Tibial artery (tissue), 4 donors: Measurements from ENCODE around the gene POLR1G.
A peak's percentile ranks its signal among the peaks of the same experiment; 100 is the strongest.

Experiments used
- DNase-seq, 2 donors: peaks; one replicate each; pipeline ENCODE4 v3.0.0-alpha.2; 2019
- H3K27ac ChIP-seq, 2 donors: fragments of 200-600 bp; sonication (generic) in 1 of 2; 1 replicate in 1 of 2; 2 replicates in 1 of 2; pipeline ENCODE4 v1.5.1; 2018 to 2019; ENCODE audit warnings: mild to moderate bottlenecking in 1 of 2
- H3K27me3 ChIP-seq, 2 donors: fragments of 200-600 bp; sonication (generic) in 1 of 2; one replicate each; pipeline versions ENCODE4 v1.5.1 to v1.6.0; 2016 to 2019
- H3K36me3 ChIP-seq, 3 donors: fragments of 200-600 bp; sonication (generic) in 2 of 3; one replicate each; pipeline ENCODE4 v1.5.1; 2016 to 2019; ENCODE audit warnings: mild to moderate bottlenecking in 2 of 3
- H3K4me1 ChIP-seq, 4 donors: fragments of 200-600 bp; sonication (generic) in 2 of 4; 1 replicate in 3 of 4; 2 replicates in 1 of 4; pipeline ENCODE4 v1.5.1; 2016 to 2019
- H3K4me3 ChIP-seq, 2 donors: fragments of 200-600 bp; sonication (generic) in 1 of 2; 1 replicate in 1 of 2; 2 replicates in 1 of 2; pipeline ENCODE4 v1.5.1; 2018 to 2019; ENCODE audit warnings: mild to moderate bottlenecking in 2 of 2
- H3K9me3 ChIP-seq, 3 donors: fragments of 200-600 bp; sonication (generic) in 1 of 3; one replicate each; pipeline ENCODE4 v1.5.1; 2016 to 2019
- intact Hi-C: fragments of 100-400 bp; cut with DNase I; formaldehyde crosslinking; loops from one replicate; pipeline ENCODE4 v1.15.0; 2023; ENCODE audit warnings: low total_unique reads
- TF ChIP-seq, protein P1 (sequence below), 2 experiments: fragments of 200-600 bp in 1 of 2; fragments of 450-650 bp in 1 of 2; IDR thresholded peaks; one replicate each; pipeline ENCODE4 v1.5.1; 2017 to 2019; ENCODE audit warnings: antibody characterized with exemption in 2 of 2, mild to moderate bottlenecking in 1 of 2, moderate library complexity in 1 of 2

POLR1G gene

DNA sequence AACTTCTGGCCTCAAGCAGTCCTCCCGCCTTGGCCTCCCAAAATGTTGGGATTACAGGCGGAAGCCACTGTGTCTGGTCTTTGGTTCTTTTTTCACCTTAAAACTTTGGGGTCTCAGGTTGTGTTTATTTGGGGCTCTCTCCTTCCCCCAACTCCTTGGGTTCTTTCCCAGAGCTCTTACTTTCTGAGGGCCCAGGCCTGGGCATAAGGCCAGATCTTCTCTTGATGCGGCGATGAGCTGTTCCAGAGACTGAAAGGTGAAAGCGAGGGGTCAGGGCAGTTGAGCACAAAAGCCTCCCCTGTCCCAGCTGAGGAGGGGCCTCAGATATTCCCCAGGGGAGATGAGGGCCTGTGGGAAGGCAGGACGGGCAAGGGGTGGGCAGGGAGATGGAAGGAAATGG lies 7.1 kb downstream of the POLR1G start:
- TF ChIP-seq, protein P1, sequence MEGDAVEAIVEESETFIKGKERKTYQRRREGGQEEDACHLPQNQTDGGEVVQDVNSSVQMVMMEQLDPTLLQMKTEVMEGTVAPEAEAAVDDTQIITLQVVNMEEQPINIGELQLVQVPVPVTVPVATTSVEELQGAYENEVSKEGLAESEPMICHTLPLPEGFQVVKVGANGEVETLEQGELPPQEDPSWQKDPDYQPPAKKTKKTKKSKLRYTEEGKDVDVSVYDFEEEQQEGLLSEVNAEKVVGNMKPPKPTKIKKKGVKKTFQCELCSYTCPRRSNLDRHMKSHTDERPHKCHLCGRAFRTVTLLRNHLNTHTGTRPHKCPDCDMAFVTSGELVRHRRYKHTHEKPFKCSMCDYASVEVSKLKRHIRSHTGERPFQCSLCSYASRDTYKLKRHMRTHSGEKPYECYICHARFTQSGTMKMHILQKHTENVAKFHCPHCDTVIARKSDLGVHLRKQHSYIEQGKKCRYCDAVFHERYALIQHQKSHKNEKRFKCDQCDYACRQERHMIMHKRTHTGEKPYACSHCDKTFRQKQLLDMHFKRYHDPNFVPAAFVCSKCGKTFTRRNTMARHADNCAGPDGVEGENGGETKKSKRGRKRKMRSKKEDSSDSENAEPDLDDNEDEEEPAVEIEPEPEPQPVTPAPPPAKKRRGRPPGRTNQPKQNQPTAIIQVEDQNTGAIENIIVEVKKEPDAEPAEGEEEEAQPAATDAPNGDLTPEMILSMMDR (IDR thresholded peaks at IDR 0.05): no peak
- no peak overlapping the region for H3K27ac ChIP-seq
- H3K4me1 ChIP-seq: no peaks in the 10 kb centered on the region
- DNase-seq: no peak
- H3K27me3 ChIP-seq: no peaks in the 10 kb centered on the region
- no peaks in the 10 kb centered on the region for H3K9me3 ChIP-seq
- intact Hi-C loops: no loop called here
- no peak overlapping the region for H3K4me3 ChIP-seq
- peaks cover 27 to 74% (median 53%) of the 10 kb centered on the region in 3 donors for H3K36me3 ChIP-seq

DNA sequence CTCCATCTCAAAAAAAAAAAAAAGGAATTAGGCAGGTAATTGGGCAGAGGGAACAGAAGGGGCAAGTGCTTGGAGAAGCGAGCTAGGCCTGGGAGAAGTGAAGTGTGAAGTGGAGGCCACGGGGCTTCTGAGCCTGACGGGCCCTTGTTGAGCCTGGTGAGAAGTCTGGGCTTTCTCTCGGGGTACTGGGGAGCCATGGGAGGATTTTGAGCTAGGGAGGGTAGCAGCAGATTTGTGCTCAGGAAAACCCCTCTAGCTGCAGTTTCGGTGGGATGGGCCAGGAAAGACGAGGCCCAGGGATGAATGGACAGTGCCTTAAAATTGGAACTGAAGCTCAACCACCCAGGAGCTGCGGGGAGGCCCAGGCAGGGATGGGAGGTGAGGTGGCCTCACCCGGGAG lies 8.0 kb downstream of the POLR1G start:
- no peak for DNase-seq
- intact Hi-C loops: no loop called here
- TF ChIP-seq, protein P1 (IDR thresholded peaks at IDR 0.05): no peak
- no peak overlapping the region for H3K4me3 ChIP-seq
- no peak overlapping the region for H3K27ac ChIP-seq
- H3K36me3 ChIP-seq: peaks cover 27 to 76% (median 59%) of the 10 kb centered on the region in 3 donors
- H3K9me3 ChIP-seq: no peaks in the 10 kb centered on the region
- no peaks in the 10 kb centered on the region for H3K4me1 ChIP-seq
- no peaks in the 10 kb centered on the region for H3K27me3 ChIP-seq

DNA sequence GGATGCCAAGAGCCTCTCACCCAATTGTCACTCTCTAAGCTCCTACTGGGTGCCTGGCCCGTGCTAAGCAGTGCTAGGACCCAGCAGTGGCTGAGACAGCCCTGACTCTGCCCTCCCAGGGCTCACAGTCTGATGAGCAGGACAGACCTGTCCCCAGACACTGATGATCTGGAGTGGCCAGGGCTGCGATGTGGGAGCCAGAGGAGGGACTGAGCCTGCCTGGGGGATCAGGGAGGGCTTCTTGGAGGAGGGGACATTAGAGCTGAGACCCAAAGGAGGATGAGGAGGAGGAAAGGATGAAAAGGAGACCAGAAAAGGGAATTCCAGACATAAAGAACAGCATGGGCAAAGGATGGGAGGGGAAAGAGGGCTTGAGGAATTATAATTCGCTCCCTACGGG lies 10.7 kb downstream of the POLR1G start:
- no peak overlapping the region for H3K4me3 ChIP-seq
- H3K9me3 ChIP-seq: no peaks in the 10 kb centered on the region
- DNase-seq: no peak
- H3K27me3 ChIP-seq: no peaks in the 10 kb centered on the region
- no peak overlapping the region for H3K27ac ChIP-seq
- H3K36me3 ChIP-seq: peaks cover 27 to 91% (median 75%) of the 10 kb centered on the region in 3 donors
- TF ChIP-seq, protein P1 (IDR thresholded peaks at IDR 0.05): no peak
- H3K4me1 ChIP-seq: peaks cover 0 to 3% (median under 1%) of the 10 kb centered on the region in 4 donors
- intact Hi-C loops: no loop called here

DNA sequence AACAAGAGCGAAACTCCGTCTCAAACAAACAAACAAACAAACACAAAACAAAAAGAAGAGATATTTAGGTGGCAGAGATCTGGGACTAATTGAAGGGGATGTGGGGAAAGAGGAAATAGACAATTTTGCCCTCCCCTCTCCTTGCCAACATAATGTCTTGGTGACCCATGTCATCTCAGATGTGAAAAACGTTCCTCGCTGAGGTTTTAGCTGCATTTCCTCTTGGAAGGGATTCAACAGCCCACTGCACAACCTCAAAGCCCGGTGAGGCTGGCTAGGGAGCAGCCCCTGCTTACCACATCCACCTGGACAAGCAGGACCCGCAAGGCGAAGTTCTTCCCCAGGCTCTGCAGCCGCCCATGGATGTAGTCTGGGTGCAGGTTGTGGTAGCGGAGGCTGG lies 12.4 kb downstream of the POLR1G start:
- no peak for DNase-seq
- TF ChIP-seq, protein P1 (IDR thresholded peaks at IDR 0.05): no peak
- intact Hi-C loops: no loop called here
- H3K9me3 ChIP-seq: no peaks in the 10 kb centered on the region
- peaks cover 0 to 16% (median 11%) of the 10 kb centered on the region in 4 donors for H3K4me1 ChIP-seq
- H3K27ac ChIP-seq: no peak overlapping the region
- H3K27me3 ChIP-seq: no peaks in the 10 kb centered on the region
- H3K36me3 ChIP-seq: peaks cover 18 to 74% (median 63%) of the 10 kb centered on the region in 3 donors
- H3K4me3 ChIP-seq: no peak overlapping the region

DNA sequence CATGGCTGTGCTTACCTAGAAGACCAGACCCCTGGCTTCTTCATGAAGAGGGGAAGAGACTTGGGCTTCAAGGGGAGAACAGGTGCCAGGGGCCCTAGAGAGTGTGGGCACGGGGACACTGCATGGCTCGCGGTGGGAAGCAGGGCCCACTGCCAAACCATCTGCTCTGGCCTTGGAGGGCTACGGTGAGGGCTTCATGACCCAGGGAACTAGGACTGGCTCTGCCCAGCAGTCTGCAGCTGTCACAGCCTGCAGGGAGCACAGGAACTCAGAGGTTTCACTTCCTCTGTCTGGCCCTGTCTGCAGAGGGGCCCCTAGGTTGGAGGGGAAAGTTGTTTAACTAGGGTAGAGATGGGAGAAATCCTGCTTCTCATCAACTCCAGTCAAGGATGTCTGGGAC lies 13.0 kb downstream of the POLR1G start:
- H3K4me1 ChIP-seq: peaks cover 0 to 22% (median 16%) of the 10 kb centered on the region in 4 donors
- no peaks in the 10 kb centered on the region for H3K9me3 ChIP-seq
- H3K27me3 ChIP-seq: no peaks in the 10 kb centered on the region
- TF ChIP-seq, protein P1 (IDR thresholded peaks at IDR 0.05): no peak
- peaks cover 14 to 68% (median 58%) of the 10 kb centered on the region in 3 donors for H3K36me3 ChIP-seq
- no peak overlapping the region for H3K27ac ChIP-seq
- no peak overlapping the region for H3K4me3 ChIP-seq
- intact Hi-C loops: no loop called here
- peak in 1 of 2 donors; percentile 38 for DNase-seq

DNA sequence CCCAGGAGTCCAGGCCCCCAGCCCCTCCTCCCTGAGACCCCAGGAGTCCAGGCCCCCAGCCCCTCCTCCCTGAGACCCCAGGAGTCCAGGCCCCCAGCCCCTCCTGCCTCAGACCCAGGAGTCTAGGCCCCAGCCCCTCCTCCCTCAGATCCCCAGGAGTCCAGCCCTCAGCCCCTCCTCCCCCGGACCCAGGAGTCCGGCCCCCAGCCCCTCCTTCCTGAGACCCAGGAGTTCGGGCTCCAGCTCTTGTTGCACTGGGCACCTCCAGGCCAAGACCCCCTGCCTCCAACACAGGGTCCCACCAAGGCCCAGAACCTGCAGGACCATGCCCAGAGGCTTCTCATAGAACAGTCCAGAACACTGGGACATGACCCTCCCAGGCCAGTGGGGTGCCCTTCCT lies 13.5 kb downstream of the POLR1G start:
- Histone ChIP-seq H3K27ac (no peak overlapping the region), H3K9me3 (no peaks in the 10 kb centered on the region), H3K4me1 (peaks cover 0 to 26% (median 20%) of the 10 kb centered on the region in 4 donors), H3K4me3 (no peak overlapping the region), H3K36me3 (peaks cover 14 to 63% (median 53%) of the 10 kb centered on the region in 3 donors), H3K27me3 (no peaks in the 10 kb centered on the region)
- intact Hi-C loops: no loop called here
- no peak for DNase-seq
- TF ChIP-seq, protein P1 (IDR thresholded peaks at IDR 0.05): no peak
